GM19025 (cell line): Measurements from ENCODE around the gene ASPDH.
A peak's percentile ranks its signal among the peaks of the same experiment; 100 is the strongest.
"Not testable (repeated sequence)": the region's sequence is repeated elsewhere in the genome, so short reads cannot be mapped to it uniquely, and the experiment has no call there.

Experiments used
- ATAC-seq: cut with Tn5 transposase; IDR thresholded peaks from one replicate; pipeline ENCODE4 v1.9.1; 2021; ENCODE audit warnings: mild to moderate bottlenecking, low read depth, moderate library complexity; ENCODE audit not compliant: unreplicated experiment

Gene ASPDH

DNA sequence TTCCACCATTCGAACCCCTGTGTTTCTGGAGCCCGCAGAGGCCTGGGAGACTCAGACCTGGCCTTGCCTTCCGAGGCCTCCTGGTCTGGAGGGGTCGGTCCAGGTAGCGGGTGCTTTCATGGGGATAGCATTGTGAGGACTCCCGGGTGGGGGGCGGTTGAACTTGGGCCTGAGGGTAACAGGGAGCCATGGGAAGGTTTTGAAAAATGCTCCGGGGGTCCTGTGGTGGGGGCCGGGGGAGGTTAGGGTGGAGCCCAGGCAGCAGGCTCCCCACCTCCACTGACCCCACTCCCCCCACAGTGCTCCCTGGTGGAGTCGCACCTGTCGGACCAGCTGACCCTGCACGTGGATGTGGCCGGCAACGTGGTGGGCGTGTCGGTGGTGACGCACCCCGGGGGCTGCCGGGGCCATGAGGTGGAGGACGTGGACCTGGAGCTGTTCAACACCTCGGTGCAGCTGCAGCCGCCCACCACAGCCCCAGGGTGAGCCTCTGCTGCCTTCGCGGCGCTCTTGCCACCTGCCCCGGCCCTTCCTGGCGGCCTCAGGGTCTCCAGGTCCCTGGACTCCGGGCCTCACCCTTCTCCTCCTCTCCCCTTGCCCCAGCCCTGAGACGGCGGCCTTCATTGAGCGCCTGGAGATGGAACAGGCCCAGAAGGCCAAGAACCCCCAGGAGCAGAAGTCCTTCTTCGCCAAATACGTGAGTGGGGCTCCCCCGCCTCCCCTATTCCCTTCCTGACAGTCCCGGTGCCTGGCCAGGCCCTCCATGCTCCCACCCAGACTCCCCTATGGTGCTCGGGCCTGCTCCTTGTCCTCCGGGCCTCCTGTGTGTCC lies 33.2 kb downstream of the ASPDH start:
- ATAC-seq: no peak

DNA sequence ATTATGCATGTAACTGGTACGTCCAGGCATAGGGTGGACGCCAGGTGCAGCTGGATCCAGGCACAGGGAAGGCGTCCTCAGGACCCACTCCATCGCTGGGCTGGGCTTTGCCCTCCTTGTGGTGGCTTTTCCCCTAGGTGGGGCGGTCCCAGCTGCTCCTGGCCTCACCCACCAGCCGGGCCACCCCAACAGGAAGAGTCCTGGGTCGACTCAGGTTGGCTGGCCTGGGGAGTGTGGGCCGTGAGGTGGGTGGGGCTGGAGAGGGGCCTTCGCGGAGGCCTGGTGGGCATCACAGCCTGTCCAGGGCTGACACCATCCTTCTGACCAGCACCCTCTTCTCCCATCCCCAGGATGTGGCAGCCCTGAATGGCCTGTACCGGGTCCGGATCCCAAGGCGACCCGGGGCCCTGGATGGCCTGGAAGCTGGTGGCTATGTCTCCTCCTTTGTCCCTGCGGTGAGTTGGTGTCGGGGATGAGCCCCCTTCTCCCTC lies 33.9 kb downstream of the ASPDH start:
- ATAC-seq: no peak

DNA sequence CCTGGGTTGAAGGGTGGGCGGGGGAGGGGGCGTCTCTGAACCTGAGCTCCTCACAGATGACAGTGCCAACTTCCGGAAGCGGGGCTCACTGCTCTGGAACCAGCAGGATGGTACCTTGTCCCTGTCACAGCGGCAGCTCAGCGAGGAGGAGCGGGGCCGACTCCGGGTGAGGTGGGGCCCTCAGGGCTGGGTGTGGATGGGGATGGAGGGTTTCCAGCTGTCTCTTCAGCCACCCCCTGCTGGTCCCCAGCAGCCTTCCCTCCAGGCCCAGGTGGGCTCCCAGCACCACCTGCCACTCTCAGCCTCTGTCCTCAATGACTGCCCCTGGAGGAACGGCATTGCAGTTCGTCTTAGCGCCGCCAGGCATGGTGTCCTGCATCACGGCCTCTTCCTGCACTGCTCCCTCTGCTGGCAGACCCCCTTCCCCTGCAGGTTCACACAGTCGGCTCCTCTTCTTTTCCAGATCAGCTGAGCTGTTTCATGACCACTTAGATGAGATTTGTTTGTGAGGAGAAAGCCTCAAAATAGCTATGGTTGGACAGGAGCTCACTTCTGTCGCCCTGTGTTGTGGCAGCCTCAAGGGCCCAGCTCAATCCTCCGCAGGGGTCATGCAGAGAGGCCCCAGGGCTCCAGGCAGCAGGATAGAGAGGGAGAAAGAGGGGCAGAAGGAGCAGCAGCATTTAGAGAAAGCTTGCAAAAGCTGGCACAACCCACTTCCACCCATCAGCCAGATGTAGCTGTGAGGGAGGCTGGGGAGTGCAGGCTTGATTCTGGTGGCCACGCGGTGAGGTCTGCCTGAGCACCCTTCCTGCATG lies 34.6 kb downstream of the ASPDH start:
- no peak for ATAC-seq

DNA sequence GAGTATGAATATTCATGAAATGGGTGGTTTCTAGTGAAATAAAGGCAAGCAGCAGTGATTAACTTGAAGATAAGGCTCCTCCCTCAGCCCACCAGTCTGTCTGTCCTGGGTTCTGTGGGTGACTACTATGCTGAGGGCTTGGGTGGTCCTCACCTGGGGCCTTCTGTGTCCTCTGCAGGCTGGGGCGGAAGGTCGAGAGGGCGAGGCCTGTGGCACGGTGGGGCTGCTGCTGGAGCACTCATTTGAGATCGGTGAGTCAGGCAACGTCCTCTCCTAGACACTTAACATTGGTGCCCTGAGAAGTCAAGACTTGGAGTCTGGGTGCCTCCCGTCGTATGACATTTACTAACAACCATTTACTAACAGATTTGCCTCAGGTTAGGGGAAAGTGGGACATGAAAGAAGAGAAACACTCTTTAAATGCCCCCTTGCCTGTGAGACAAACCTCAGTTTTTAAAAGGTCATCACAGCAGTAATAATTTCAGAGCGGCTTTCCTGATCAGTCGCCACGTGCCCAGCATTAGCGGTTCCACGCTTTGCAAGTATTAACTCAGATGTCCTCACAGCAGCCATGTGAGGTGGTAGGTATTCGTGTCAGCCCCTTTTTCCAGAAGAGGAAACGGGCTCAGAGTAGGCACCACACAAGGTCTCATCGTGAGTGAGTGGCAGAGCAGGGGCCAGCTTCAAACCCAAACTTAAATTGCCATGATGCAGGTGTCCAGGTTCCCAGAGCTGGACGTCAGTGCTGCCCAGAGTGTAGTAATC lies 35.8 kb downstream of the ASPDH start:
- ATAC-seq: no peak

GRCh38 chr19:50476907-50477238 lies 36.8 kb downstream of the ASPDH start:
- no peak for ATAC-seq

DNA sequence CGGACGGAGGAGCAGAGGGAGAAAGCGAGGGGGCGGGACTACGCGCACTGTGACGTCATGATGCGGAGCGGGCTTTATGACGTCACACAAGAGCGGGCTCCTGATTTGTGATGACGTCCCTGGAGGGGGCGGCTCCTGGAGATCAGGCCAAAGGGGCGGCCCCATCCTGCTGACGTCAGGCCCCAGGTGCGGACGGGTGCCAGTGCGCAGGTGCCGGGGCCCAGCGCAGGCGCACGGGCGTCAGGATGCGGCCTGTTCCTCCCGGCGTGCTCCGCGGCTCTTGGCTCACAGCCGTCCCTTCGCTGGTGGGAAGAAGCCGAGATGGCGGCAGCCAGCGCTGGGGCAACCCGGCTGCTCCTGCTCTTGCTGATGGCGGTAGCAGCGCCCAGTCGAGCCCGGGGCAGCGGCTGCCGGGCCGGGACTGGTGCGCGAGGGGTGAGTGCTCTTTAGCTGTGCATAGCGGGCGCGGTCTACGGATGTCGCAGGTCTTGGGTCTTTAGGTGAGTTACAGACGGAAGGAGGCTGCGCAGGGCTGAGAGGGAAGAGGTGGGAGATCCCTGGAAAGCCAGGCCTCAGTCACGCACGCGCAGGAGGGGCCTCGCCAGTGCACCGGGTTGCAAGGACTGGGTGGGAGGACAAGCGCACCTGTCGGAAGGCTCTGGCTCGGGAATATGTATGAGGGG lies 37.3 kb downstream of the ASPDH start, which contains the start of the genes EMC10 and GARIN5A:
EMC10 (plus strand) TSS at position 284 of the 683 bp plus-strand sequence; CDS start at position 322, 38 bp downstream.
GARIN5A (minus strand) TSS at position 625 of the 683 bp plus-strand sequence; CDS start at position 165, 460 bp downstream.
- ATAC-seq: peak; percentile 83

GRCh38 chr19:50475736-50476223 lies 37.9 kb downstream of the ASPDH start:
- ATAC-seq: peak; percentile 2

- no peak for ATAC-seq
Observed at GRCh38 chr19:50475101-50475568, 38.6 kb downstream of the ASPDH start.

DNA sequence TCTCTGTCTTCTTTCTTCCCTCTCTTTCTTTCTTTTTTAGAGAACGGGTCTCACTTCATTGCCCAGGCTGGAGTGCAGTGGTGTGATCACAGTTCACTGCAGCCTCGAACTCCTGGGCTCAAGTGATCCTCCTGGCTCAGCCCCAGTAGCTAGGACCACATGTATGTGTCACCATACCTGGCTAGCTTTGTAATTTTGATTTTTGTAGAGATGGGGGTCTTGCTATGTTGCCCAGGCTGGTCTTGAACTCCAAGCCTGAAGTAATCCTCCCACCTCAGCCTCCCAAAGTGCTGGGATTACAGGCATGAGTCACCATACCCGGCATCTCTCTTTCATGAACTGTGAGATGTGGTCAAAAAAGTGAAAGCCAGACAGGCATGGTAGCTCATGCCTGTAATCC lies 40.4 kb downstream of the ASPDH start:
- not testable (repeated sequence) for ATAC-seq

- no peak for ATAC-seq
Observed at GRCh38 chr19:50468818-50469217, 44.9 kb downstream of the ASPDH start.

DNA sequence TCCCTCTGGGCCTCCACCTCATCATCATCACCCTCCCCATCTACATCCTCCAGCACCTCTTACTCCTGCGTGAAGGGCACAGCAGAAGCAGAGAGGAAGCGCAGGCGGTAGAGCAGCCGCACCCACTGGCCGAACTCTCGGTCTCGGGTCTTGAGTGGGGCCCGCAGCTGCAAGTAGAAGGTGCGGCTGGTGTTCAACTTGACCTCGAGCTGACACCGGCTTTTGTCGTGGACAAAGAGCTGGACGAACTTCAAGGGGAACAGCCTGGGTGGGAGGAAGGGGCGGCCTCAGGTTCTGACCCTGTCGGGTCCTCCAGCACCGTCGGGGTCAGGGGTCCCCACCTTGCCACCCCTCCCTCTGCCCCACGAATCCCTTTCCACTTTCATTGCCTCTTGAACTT lies 46.1 kb downstream of the ASPDH start:
- ATAC-seq: no peak

- no peak for ATAC-seq
Observed at GRCh38 chr19:50466706-50467039, 47.0 kb downstream of the ASPDH start.

GRCh38 chr19:50465986-50466705 lies 47.6 kb downstream of the ASPDH start:
- ATAC-seq: no peak

GRCh38 chr19:50465000-50465399 lies 48.7 kb downstream of the ASPDH start:
- ATAC-seq: no peak

GRCh38 chr19:50464348-50464747 lies 49.4 kb downstream of the ASPDH start:
- no peak for ATAC-seq

DNA sequence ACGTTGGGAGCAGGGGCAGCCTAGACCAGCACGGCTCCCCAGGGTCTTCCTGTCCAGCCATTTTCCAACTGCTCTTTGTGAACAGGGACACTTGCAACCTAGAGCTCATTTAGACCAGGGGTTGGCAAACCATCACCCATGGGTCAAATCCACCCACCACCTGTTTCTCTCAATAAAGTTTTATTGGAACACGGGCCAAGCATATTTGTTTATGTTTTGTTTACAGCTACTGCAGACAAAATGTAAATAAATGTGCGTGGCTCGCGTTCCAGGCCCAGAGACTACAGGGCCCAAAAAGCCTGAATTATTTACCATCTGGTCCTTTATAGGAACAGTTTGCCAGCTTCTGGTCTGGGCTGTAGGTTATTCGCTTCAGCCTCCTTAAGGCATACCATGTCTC lies 50.7 kb downstream of the ASPDH start:
- no peak for ATAC-seq
